Body of pancreas (tissue), 4 donors: ENCODE data around the gene ANO10. TPM values are rescaled to one million over a fixed set of nuclear protein-coding genes. Genes with fewer than 3 reads are reported as not detected.

Experiments
- ATAC-seq: fragments of 150-250 bp; one replicate; pipeline ENCODE4 v1.9.1; 2016
- DNase-seq, 4 donors: peaks; one replicate each; pipeline ENCODE4 v3.0.0-alpha.2; 2019
- H3K27ac ChIP-seq, 4 donors: fragments of 200-600 bp; sonication (generic); 1 replicate in 3 of 4; 2 replicates in 1 of 4; pipeline versions ENCODE4 v1.5.1 to v1.6.1; 2016 to 2019; ENCODE audit warnings: mild to moderate bottlenecking in 1 of 4, mixed read lengths in 1 of 4, moderate library complexity in 1 of 4
- H3K27me3 ChIP-seq, 2 donors: fragments of 200-600 bp; sonication (generic); one replicate each; pipeline ENCODE4 v1.6.0; 2016; ENCODE audit warnings: mild to moderate bottlenecking in 1 of 2
- H3K36me3 ChIP-seq, 2 donors: fragments of 200-600 bp; sonication (generic); replicated peaks in 1 of 2; 2 replicates each; pipeline ENCODE4 v1.5.1; 2016; ENCODE audit warnings: low read depth in 2 of 2; ENCODE audit not compliant: insufficient read depth in 1 of 2
- H3K4me1 ChIP-seq: fragments of 200-600 bp; sonication (generic); one replicate; pipeline ENCODE4 v1.6.0; 2016
- H3K4me3 ChIP-seq, 2 donors: fragments of 200-600 bp; sonication (generic); 1 replicate in 1 of 2; 2 replicates in 1 of 2; pipeline ENCODE4 v1.5.1; 2016 to 2019
- H3K9me3 ChIP-seq, 3 donors: fragments of 200-600 bp; sonication (generic); 1 replicate in 2 of 3; 2 replicates in 1 of 3; pipeline ENCODE4 v1.5.1; 2016
- POLR2A ChIP-seq, 3 donors: fragments of 450-650 bp; IDR thresholded peaks; one replicate each; pipeline ENCODE4 v1.6.1; 2016; ENCODE audit warnings: antibody characterized with exemption in 3 of 3, mild to moderate bottlenecking in 2 of 3
- WGBS, 2 donors: methylation state at CpG; one replicate each; pipeline ENCODE4 v1.1.5; 2017; 5-methylcytosine and 5-hydroxymethylcytosine counted together
- intact Hi-C: fragments of 100-400 bp; cut with DNase I; formaldehyde crosslinking; loops from one replicate; pipeline ENCODE4 v1.15.1; 2023
- total RNA-seq, 2 donors: library from RNA; depleted of rRNA; stranded (reverse); fragments of >200 nt; gene quantifications; one replicate each; pipeline ENCODE4 v1.1.0, GENCODE V29; 2016
- TF ChIP-seq, protein P1 (sequence below), 7 experiments: fragments of 450-650 bp in 4 of 7; fragments of 200-600 bp in 3 of 7; sonication (generic) in 3 of 7; IDR thresholded peaks; one replicate each; pipeline ENCODE4 v1.5.1; 2016 to 2019; ENCODE audit warnings: antibody characterized with exemption in 7 of 7

Gene ANO10
- total RNA-seq, 2 donors from 2014 or later = 14.3 to 16.2 TPM

DNA sequence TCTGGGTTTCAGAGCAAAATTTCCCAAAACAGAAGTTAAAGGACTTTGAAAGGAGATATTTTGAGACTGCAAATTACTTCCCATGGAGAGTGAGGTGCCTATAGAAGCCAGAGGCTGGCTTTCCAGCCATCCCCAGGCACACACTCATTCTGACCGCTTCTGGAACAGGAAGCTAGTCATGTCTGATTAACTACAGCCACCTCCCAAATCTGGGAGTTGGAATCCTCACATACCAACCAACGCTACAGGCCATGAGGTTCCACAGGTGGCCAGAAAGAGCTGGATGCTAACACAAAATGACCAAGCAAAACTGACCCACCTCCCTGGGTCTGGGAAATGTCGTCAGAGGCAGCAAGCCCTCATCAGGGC lies 248.3 kb downstream of the ANO10 start:
- ATAC-seq (no peak), DNase-seq (no peak)
- TF ChIP-seq, protein P1, sequence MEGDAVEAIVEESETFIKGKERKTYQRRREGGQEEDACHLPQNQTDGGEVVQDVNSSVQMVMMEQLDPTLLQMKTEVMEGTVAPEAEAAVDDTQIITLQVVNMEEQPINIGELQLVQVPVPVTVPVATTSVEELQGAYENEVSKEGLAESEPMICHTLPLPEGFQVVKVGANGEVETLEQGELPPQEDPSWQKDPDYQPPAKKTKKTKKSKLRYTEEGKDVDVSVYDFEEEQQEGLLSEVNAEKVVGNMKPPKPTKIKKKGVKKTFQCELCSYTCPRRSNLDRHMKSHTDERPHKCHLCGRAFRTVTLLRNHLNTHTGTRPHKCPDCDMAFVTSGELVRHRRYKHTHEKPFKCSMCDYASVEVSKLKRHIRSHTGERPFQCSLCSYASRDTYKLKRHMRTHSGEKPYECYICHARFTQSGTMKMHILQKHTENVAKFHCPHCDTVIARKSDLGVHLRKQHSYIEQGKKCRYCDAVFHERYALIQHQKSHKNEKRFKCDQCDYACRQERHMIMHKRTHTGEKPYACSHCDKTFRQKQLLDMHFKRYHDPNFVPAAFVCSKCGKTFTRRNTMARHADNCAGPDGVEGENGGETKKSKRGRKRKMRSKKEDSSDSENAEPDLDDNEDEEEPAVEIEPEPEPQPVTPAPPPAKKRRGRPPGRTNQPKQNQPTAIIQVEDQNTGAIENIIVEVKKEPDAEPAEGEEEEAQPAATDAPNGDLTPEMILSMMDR (IDR thresholded peaks at IDR 0.05) = no peak
- no peak for TF ChIP-seq POLR2A (IDR thresholded peaks at IDR 0.05)
- H3K27ac ChIP-seq = no peak overlapping the region
- intact Hi-C loops = loop anchor here (10.0 kb wide), 2 partner anchors 209 to 409 kb away; no protein-coding TSS in a partner anchor
- no peaks in the 10 kb centered on the region for H3K4me1 ChIP-seq
- H3K27me3 ChIP-seq = no peaks in the 10 kb centered on the region
- WGBS, 2 donors = 89 to 93% methylated on average over 3 of the region's 3 CpGs
- H3K36me3 ChIP-seq = no peaks in the 10 kb centered on the region
- H3K9me3 ChIP-seq = no peaks in the 10 kb centered on the region
- no peak overlapping the region for H3K4me3 ChIP-seq

DNA sequence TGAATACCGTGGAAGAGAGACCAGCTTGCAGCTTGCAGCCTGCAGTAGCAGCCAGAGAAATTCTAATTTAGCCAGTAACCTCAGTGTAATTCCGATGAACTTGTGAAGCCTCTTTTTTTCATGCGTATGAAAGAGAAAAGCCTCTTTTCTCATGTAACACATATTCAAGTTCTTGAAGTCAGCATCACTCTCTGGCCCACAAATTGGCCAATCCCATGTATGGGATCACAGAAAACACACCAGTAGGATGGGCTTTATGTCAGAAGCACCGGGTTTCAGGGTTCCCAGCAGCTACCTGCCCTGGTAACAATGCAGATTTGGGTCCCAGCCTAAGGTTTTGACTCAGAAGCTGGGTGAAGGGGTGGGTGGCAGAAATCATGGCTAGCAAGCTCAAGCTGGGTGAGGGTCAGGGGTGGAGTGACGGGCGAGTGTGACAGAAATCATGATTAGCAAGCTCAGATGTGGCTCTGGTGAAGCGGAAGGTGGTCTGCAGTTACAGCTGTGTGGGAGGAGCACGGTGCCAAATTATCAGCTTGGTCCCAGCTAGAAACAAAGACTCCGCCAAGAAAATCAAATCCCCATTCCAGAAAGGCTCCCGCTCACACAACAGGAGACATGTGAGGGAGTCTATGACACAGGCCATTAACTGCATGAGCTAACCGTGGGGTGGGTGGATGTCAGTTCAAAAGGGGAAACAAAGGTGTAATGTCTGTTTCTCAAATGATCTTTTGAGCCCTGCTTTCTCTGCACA lies 248.8 kb downstream of the ANO10 start:
- Histone ChIP-seq H3K27ac (no peak overlapping the region), H3K9me3 (no peaks in the 10 kb centered on the region), H3K4me3 (no peak overlapping the region), H3K36me3 (no peaks in the 10 kb centered on the region), H3K4me1 (no peaks in the 10 kb centered on the region), H3K27me3 (no peaks in the 10 kb centered on the region)
- DNase-seq = no peak
- ATAC-seq = no peak
- intact Hi-C loops = loop anchor here (10.0 kb wide), 2 partner anchors 208 to 408 kb away; no protein-coding TSS in a partner anchor
- WGBS, 2 donors = 90 to 92% methylated on average over 11 of the region's 11 CpGs
- TF ChIP-seq POLR2A (IDR thresholded peaks at IDR 0.05) = no peak
- TF ChIP-seq, protein P1 (IDR thresholded peaks at IDR 0.05) = no peak

DNA sequence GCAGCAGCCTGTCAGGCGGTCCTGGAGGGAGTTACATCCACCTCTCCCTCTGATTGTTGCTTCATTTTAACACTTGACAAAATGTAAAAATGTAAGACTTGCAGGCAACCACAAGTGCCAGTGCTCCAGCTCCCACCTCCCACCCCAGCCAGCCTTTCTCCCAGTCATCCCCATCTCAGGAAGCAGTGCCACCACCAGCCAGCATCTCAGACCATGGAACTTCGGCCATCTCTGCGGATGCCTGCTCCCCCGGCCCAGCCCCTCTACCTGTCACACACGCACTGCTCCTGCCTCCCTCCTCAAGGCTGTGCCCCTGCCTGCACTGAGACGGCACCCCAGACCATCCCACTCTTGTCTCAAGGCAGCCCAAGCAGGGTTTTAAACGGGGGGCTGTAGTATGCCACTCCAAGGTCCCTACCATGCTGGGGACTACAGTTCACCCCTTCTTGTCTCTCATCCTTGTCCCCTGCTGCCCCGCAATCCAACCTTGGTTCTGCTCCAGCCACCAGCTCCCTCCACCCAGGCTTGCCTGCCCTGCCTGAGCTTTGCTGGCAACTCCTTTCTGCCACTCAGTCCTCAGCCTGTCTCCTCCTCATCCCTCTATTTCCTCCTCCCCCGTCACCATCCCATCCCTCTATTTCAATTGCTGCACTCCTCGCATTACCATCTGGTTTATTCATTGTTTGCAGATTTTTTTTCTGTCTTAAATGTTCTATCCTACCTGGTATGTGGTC lies 249.6 kb downstream of the ANO10 start:
- DNase-seq (no peak), ATAC-seq (no peak)
- no peak overlapping the region for H3K4me3 ChIP-seq
- H3K9me3 ChIP-seq = no peaks in the 10 kb centered on the region
- H3K27ac ChIP-seq = no peak overlapping the region
- no peaks in the 10 kb centered on the region for H3K27me3 ChIP-seq
- intact Hi-C loops = loop anchor here (10.0 kb wide), 2 partner anchors 207 to 407 kb away; no protein-coding TSS in a partner anchor
- no peaks in the 10 kb centered on the region for H3K36me3 ChIP-seq
- 92 to 93% methylated on average over 10 of the region's 10 CpGs for WGBS, 2 donors
- no peaks in the 10 kb centered on the region for H3K4me1 ChIP-seq
- no peak for TF ChIP-seq POLR2A (IDR thresholded peaks at IDR 0.05)
- TF ChIP-seq, protein P1 (IDR thresholded peaks at IDR 0.05) = no peak

DNA sequence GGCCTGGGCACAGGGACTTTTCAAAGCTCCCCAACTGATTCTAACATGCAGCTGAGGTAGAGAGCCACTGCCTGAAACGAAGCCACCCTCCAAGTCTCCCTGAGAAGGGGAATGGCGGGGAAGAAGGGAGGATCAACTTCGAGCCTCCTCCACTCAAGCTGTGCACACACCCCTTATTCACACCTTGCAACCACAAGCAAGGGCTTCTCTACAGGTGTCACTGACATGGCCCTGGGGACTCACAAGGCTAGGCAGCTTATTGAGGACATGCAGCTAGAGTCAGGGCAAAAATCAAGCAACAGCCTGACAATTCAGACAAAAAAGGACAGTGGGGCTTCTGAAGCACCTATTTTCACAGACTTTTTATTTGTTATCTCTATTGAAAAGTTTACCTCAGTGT lies 250.3 kb downstream of the ANO10 start:
- TF ChIP-seq, protein P1 (IDR thresholded peaks at IDR 0.05) = no peak
- no peak for ATAC-seq
- intact Hi-C loops = loop anchor here (10.0 kb wide), 2 partner anchors 207 to 407 kb away; no protein-coding TSS in a partner anchor
- no peak overlapping the region for H3K27ac ChIP-seq
- H3K9me3 ChIP-seq = no peaks in the 10 kb centered on the region
- no peaks in the 10 kb centered on the region for H3K4me1 ChIP-seq
- H3K36me3 ChIP-seq = no peaks in the 10 kb centered on the region
- no peak overlapping the region for H3K4me3 ChIP-seq
- 82 to 92% methylated on average over 3 of the region's 3 CpGs for WGBS, 2 donors
- H3K27me3 ChIP-seq = no peaks in the 10 kb centered on the region
- no peak for DNase-seq
